H9 (cell line): ENCODE data around the gene SH3GL2. TPM values are rescaled to one million over a fixed set of nuclear protein-coding genes. Genes with fewer than 3 reads are reported as not detected.

ENCODE experiments used
- DNase-seq: peaks from one replicate; pipeline ENCODE4 v3.0.0-alpha.2; 2017
- H2AFZ ChIP-seq: one replicate; pipeline ENCODE4 v1.6.1; 2013; ENCODE audit warnings: mild to moderate bottlenecking, low read length, control low read depth, moderate library complexity
- H2AK5ac ChIP-seq: 2 replicates; pipeline ENCODE4 v1.6.1; 2013; ENCODE audit warnings: low read length, control low read depth, mixed read lengths; ENCODE audit not compliant: insufficient read length
- H2BK120ac ChIP-seq: one replicate; pipeline ENCODE4 v1.6.1; 2013; ENCODE audit warnings: low read depth, mild to moderate bottlenecking, low read length, control low read depth, inconsistent platforms; ENCODE audit not compliant: poor library complexity, severe bottlenecking
- H2BK12ac ChIP-seq: 2 replicates; pipeline ENCODE4 v1.6.1; 2013; ENCODE audit warnings: low read length, control low read depth, mixed read lengths, low read depth; ENCODE audit not compliant: insufficient read length
- H2BK15ac ChIP-seq: 2 replicates; pipeline ENCODE4 v1.6.1; 2013; ENCODE audit warnings: low read depth, low read length, control low read depth
- H2BK20ac ChIP-seq: one replicate; pipeline ENCODE4 v1.6.1; 2013; ENCODE audit warnings: low read depth, mild to moderate bottlenecking, low read length, control low read depth, inconsistent platforms; ENCODE audit not compliant: poor library complexity, severe bottlenecking
- H2BK5ac ChIP-seq: 2 replicates; pipeline ENCODE4 v1.6.1; 2013; ENCODE audit warnings: low read length, control low read depth, mixed read lengths; ENCODE audit not compliant: insufficient read length
- H3K14ac ChIP-seq: 2 replicates; pipeline ENCODE4 v1.6.1; 2013; ENCODE audit warnings: low read length, control low read depth; ENCODE audit not compliant: insufficient read depth
- H3K18ac ChIP-seq: 2 replicates; pipeline ENCODE4 v1.6.1; 2013; ENCODE audit warnings: low read depth, mild to moderate bottlenecking, mixed read lengths, low read length, control low read depth; ENCODE audit not compliant: insufficient read length
- H3K23ac ChIP-seq: 2 replicates; pipeline ENCODE4 v1.6.1; 2013; ENCODE audit warnings: low read length, control low read depth, mixed read lengths, low read depth; ENCODE audit not compliant: insufficient read length
- H3K23me2 ChIP-seq: 2 replicates; pipeline ENCODE4 v1.6.1; 2013; ENCODE audit warnings: low read depth, mild to moderate bottlenecking, mixed read lengths, low read length, control low read depth; ENCODE audit not compliant: insufficient read length, poor library complexity, severe bottlenecking
- H3K27ac ChIP-seq: 2 replicates; pipeline ENCODE4 v1.5.1; 2013; ENCODE audit warnings: low read length, control low read depth, mixed read lengths, low read depth; ENCODE audit not compliant: insufficient read length
- H3K27me3 ChIP-seq: 2 replicates; pipeline ENCODE4 v1.6.1; 2013; ENCODE audit warnings: low read length, control low read depth, inconsistent platforms; ENCODE audit not compliant: insufficient read depth
- H3K4ac ChIP-seq: 2 replicates; pipeline ENCODE4 v1.6.1; 2013; ENCODE audit warnings: low read depth, mild to moderate bottlenecking, control low read depth, inconsistent platforms, low read length, moderate library complexity
- H3K4me1 ChIP-seq: 2 replicates; pipeline ENCODE4 v1.6.1; 2013; ENCODE audit warnings: low read length, control low read depth, inconsistent platforms; ENCODE audit not compliant: insufficient read depth
- H3K4me2 ChIP-seq: 2 replicates; pipeline ENCODE4 v1.6.1; 2013; ENCODE audit warnings: low read length, control low read depth, mixed read lengths; ENCODE audit not compliant: insufficient read length, insufficient read depth
- H3K56ac ChIP-seq: 2 replicates; pipeline ENCODE4 v1.6.1; 2013; ENCODE audit warnings: low read depth, mild to moderate bottlenecking, mixed read lengths, low read length, control low read depth; ENCODE audit not compliant: insufficient read length
- H3K79me1 ChIP-seq: 2 replicates; pipeline ENCODE4 v1.6.1; 2013; ENCODE audit warnings: low read depth, mild to moderate bottlenecking, moderate library complexity, low read length, control low read depth, inconsistent platforms; ENCODE audit not compliant: insufficient read depth, poor library complexity, severe bottlenecking
- H3K79me2 ChIP-seq: 2 replicates; pipeline ENCODE4 v1.6.1; 2013; ENCODE audit warnings: low read length, control low read depth, inconsistent platforms; ENCODE audit not compliant: insufficient read depth
- H3K9ac ChIP-seq: 2 replicates; pipeline ENCODE4 v1.6.1; 2013; ENCODE audit warnings: low read length, control low read depth, mixed read lengths; ENCODE audit not compliant: insufficient read length; ENCODE audit errors: extremely low read depth
- H3K9me3 ChIP-seq: one replicate; pipeline ENCODE4 v1.6.1; 2013; ENCODE audit warnings: low read depth, low read length, inconsistent platforms; ENCODE audit not compliant: control insufficient read depth
- H3T11ph ChIP-seq: one replicate; pipeline ENCODE4 v1.6.1; 2013; ENCODE audit warnings: mild to moderate bottlenecking, low read length, control low read depth, inconsistent platforms
- H4K20me1 ChIP-seq: one replicate; pipeline ENCODE4 v1.6.1; 2013; ENCODE audit not compliant: control insufficient read depth, insufficient read length, insufficient read depth
- H4K5ac ChIP-seq: 2 replicates; pipeline ENCODE4 v1.6.1; 2013; ENCODE audit warnings: low read depth, mild to moderate bottlenecking, mixed read lengths, low read length, control low read depth; ENCODE audit not compliant: insufficient read length
- H4K8ac ChIP-seq: replicated peaks from 2 replicates; pipeline ENCODE4 v1.6.1; 2013; ENCODE audit warnings: low read length, control low read depth, mixed read lengths, low read depth; ENCODE audit not compliant: insufficient read length
- H4K91ac ChIP-seq: 2 replicates; pipeline ENCODE4 v1.6.1; 2013; ENCODE audit warnings: low read depth, mild to moderate bottlenecking, moderate library complexity, mixed read lengths, low read length, control low read depth; ENCODE audit not compliant: insufficient read length
- H3K27ac Mint-ChIP-seq, 3 experiments: 2 replicates in 2 of 3; 3 replicates in 1 of 3; pipeline ENCODE4 v1.8.0; 2020 to 2021; ENCODE audit warnings: mixed read lengths in 3 of 3, mild to moderate bottlenecking in 1 of 3, moderate library complexity in 1 of 3
- H3K27me3 Mint-ChIP-seq: 2 replicates; pipeline ENCODE4 v1.8.0; 2021; ENCODE audit warnings: low read depth, mild to moderate bottlenecking, moderate library complexity, mixed read lengths
- H3K36me3 Mint-ChIP-seq, 3 experiments: 2 replicates in 2 of 3; 3 replicates in 1 of 3; pipeline ENCODE4 v1.8.0; 2020 to 2021; ENCODE audit warnings: low read depth in 3 of 3, mixed read lengths in 3 of 3; ENCODE audit not compliant: insufficient read depth in 1 of 3
- H3K4me1 Mint-ChIP-seq, 2 experiments: 2 replicates each; pipeline ENCODE4 v1.8.0; 2020; ENCODE audit warnings: mixed read lengths in 2 of 2
- H3K4me3 Mint-ChIP-seq, 2 experiments: 2 replicates in 1 of 2; 3 replicates in 1 of 2; pipeline ENCODE4 v1.8.0; 2020 to 2021; ENCODE audit warnings: mild to moderate bottlenecking in 2 of 2, mixed read lengths in 2 of 2, moderate library complexity in 1 of 2
- H3K9me3 Mint-ChIP-seq, 2 experiments: 2 replicates in 1 of 2; 3 replicates in 1 of 2; pipeline ENCODE4 v1.8.0; 2020; ENCODE audit warnings: mild to moderate bottlenecking in 2 of 2, mixed read lengths in 2 of 2, moderate library complexity in 1 of 2
- CTCF ChIP-seq: fragments of 200-600 bp; sonication (generic); conservative IDR thresholded peaks from 3 replicates; pipeline ENCODE4 v1.8.0; 2021; ENCODE audit warnings: antibody characterized with exemption, mild to moderate bottlenecking
- WGBS: extraction: QIAGEN DNeasy Blood & Tissue Kit; methylation state at CpG from one replicate; pipeline ENCODE4 v1.1.7; 2013; ENCODE audit warnings: missing lambda C conversion rate, low lambda C conversion rate, mixed read lengths; ENCODE audit not compliant: insufficient read length; ENCODE audit errors: extremely low coverage; 5-methylcytosine and 5-hydroxymethylcytosine counted together
- total RNA-seq: library from RNA; stranded (reverse); gene quantifications from 2 replicates; pipeline ENCODE4 v1.2.1, GENCODE V29; 2021

SH3GL2 gene
- total RNA-seq, 1 experiment from 2014 or later = 6.5 TPM

GRCh38 chr9:17609312-17610005, 30.6 kb downstream of the SH3GL2 start:
- Histone ChIP-seq H3K27ac (no peak overlapping the region), H3K14ac (no peak overlapping the region)

More at GRCh38 chr9:17609312-17610005, 30.6 kb downstream of the SH3GL2 start:
- no peak overlapping the region for H2BK20ac ChIP-seq
- no peak overlapping the region for H2BK120ac ChIP-seq
- TF ChIP-seq CTCF = no peak
- no peak overlapping the region; a peak in 1 of 7 replicates for H3K27ac Mint-ChIP-seq
- no peaks in the 10 kb centered on the region for H3K9me3 Mint-ChIP-seq
- no peak overlapping the region for H2BK15ac ChIP-seq
- H2AK5ac ChIP-seq = no peak overlapping the region
- no peak overlapping the region for H2BK12ac ChIP-seq
- no peak overlapping the region for H3T11ph ChIP-seq
- no peaks in the 10 kb centered on the region for H3K36me3 Mint-ChIP-seq
- H3K9me3 ChIP-seq = no peaks in the 10 kb centered on the region
- H3K23ac ChIP-seq = no peak overlapping the region
- H3K56ac ChIP-seq = no peak overlapping the region
- no peak overlapping the region for H2BK5ac ChIP-seq
- no peaks in the 10 kb centered on the region for H3K79me1 ChIP-seq
- no peak overlapping the region for H4K8ac ChIP-seq
- H3K4ac ChIP-seq = no peak overlapping the region
- no peaks in the 10 kb centered on the region for H4K20me1 ChIP-seq
- H3K27me3 Mint-ChIP-seq = peaks cover 1% of the 10 kb centered on the region; the same call in 1 of the 2 replicates
- H3K9ac ChIP-seq = no peak overlapping the region
- no peak overlapping the region for H3K18ac ChIP-seq
- no peak overlapping the region for H4K91ac ChIP-seq
- no peak for DNase-seq
- no peaks in the 10 kb centered on the region for H3K27me3 ChIP-seq
- H3K4me1 ChIP-seq = no peaks in the 10 kb centered on the region
- H3K4me2 ChIP-seq = no peak overlapping the region
- peaks cover 12 to 18% of the 10 kb centered on the region in 2 experiments for H3K4me1 Mint-ChIP-seq
- no peak overlapping the region for H2AFZ ChIP-seq
- no CpG with 5 or more reads among the region's 7 CpGs for WGBS
- no peaks in the 10 kb centered on the region for H3K23me2 ChIP-seq
- no peaks in the 10 kb centered on the region for H3K79me2 ChIP-seq
- H4K5ac ChIP-seq = no peak overlapping the region
- H3K4me3 Mint-ChIP-seq = no peak overlapping the region
